ENCODE results near the gene COL1A1. TPM values are rescaled to one million over a fixed set of nuclear protein-coding genes. Genes with fewer than 3 reads are reported as not detected.

The COL1A1 gene
- polyA plus RNA-seq, 3 donors: not detected

GRCh38 chr17:50240851-50241250 lies 39.4 kb upstream of the COL1A1 start:
- no peaks in the 10 kb centered on the region for H3K4me1 Mint-ChIP-seq
- H3K79me2 ChIP-seq (ENCODE audit: insufficient read depth, low read length): no peaks in the 10 kb centered on the region
- no peak overlapping the region for H3K27ac Mint-ChIP-seq
- H3K27me3 Mint-ChIP-seq (ENCODE audit: low read depth in 3 of 3): peaks cover 10 to 22% (median 21%) of the 10 kb centered on the region in 3 donors
- intact Hi-C loops (cut with micrococcal nuclease): no loop called here
- peaks cover 2 to 3% of the 10 kb centered on the region in 2 donors for H3K27me3 ChIP-seq (ENCODE audit: control insufficient read depth in 2 of 2, insufficient read depth in 2 of 2, low read length in 2 of 2)
- H3K4me3 ChIP-seq (replicated peaks in 1 of 3; ENCODE audit: low read depth in 2 of 3, low read length in 3 of 3): no peak overlapping the region
- no peaks in the 10 kb centered on the region for H3K4me1 ChIP-seq (ENCODE audit: control insufficient read depth in 1 of 2, insufficient read depth in 2 of 2, low read length in 2 of 2)
- TF ChIP-seq, protein P1, sequence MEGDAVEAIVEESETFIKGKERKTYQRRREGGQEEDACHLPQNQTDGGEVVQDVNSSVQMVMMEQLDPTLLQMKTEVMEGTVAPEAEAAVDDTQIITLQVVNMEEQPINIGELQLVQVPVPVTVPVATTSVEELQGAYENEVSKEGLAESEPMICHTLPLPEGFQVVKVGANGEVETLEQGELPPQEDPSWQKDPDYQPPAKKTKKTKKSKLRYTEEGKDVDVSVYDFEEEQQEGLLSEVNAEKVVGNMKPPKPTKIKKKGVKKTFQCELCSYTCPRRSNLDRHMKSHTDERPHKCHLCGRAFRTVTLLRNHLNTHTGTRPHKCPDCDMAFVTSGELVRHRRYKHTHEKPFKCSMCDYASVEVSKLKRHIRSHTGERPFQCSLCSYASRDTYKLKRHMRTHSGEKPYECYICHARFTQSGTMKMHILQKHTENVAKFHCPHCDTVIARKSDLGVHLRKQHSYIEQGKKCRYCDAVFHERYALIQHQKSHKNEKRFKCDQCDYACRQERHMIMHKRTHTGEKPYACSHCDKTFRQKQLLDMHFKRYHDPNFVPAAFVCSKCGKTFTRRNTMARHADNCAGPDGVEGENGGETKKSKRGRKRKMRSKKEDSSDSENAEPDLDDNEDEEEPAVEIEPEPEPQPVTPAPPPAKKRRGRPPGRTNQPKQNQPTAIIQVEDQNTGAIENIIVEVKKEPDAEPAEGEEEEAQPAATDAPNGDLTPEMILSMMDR (IDR thresholded peaks at IDR 0.05): no peak
- peaks cover 0 to 4% (median 2%) of the 10 kb centered on the region in 7 donors for H3K9me3 Mint-ChIP-seq
- H2AFZ ChIP-seq (ENCODE audit: insufficient read depth, low read depth, low read length, poor library complexity, severe bottlenecking): no peak overlapping the region
- H3K36me3 ChIP-seq (replicated peaks in 1 of 2; ENCODE audit: control insufficient read depth in 1 of 2, insufficient read depth in 2 of 2, low read length in 2 of 2): no peaks in the 10 kb centered on the region
- no peak overlapping the region for H3K4me2 ChIP-seq (replicated peaks; ENCODE audit: extremely low read depth, low read length, poor library complexity, severe bottlenecking)
- no peak overlapping the region for H3K9ac ChIP-seq (ENCODE audit: insufficient read depth, low read length, poor library complexity, severe bottlenecking)
- no peak for DNase-seq
- no CpG with 5 or more reads among the region's 1 CpG for WGBS (ENCODE audit: insufficient coverage)
- H3K36me3 Mint-ChIP-seq: no peaks in the 10 kb centered on the region
- no peak overlapping the region for H3K4me3 Mint-ChIP-seq
- H3K9me3 ChIP-seq (replicated peaks in 1 of 2; ENCODE audit: control insufficient read depth in 1 of 2, insufficient read depth in 1 of 2, low read length in 2 of 2): no peaks in the 10 kb centered on the region
- no peak overlapping the region for H3K27ac ChIP-seq (ENCODE audit: low read depth in 1 of 2, low read length in 2 of 2)
- H4K20me1 ChIP-seq (ENCODE audit: insufficient read depth, low read length): no peaks in the 10 kb centered on the region

DNA sequence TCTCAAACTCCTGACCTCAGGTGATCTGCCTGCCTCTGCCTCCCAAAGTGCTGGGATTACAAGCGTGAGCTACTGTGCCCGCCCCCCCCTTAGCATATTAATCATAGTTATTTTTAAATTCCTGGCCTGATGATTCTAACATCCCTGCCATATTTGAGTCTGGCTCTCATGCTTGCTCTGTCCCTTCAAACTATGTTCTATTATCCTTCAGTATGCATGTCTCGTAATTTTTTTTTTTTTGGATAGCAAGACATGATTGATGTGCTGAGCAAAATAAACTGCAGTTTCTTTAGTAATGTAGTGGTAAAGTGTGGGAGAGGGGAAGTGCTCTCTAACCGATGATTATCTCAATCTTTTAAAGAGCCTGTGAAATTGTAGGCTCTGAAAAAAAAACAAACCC lies 38.5 kb upstream of the COL1A1 start:
- H3K4me1 ChIP-seq (ENCODE audit: control insufficient read depth in 1 of 2, insufficient read depth in 2 of 2, low read length in 2 of 2): no peaks in the 10 kb centered on the region
- H3K36me3 ChIP-seq (replicated peaks in 1 of 2; ENCODE audit: control insufficient read depth in 1 of 2, insufficient read depth in 2 of 2, low read length in 2 of 2): no peaks in the 10 kb centered on the region
- Mint-ChIP-seq H3K9me3 (peaks cover 0 to 10% (median 3%) of the 10 kb centered on the region in 7 donors), H3K4me1 (no peaks in the 10 kb centered on the region), H3K27me3 (ENCODE audit: low read depth in 3 of 3) (peaks cover 13 to 27% (median 24%) of the 10 kb centered on the region in 3 donors), H3K27ac (no peak overlapping the region), H3K36me3 (no peaks in the 10 kb centered on the region), H3K4me3 (no peak overlapping the region)
- no peak overlapping the region for H3K4me2 ChIP-seq (replicated peaks; ENCODE audit: extremely low read depth, low read length, poor library complexity, severe bottlenecking)
- no peak overlapping the region for H3K27ac ChIP-seq (ENCODE audit: low read depth in 1 of 2, low read length in 2 of 2)
- H3K4me3 ChIP-seq (replicated peaks in 1 of 3; ENCODE audit: low read depth in 2 of 3, low read length in 3 of 3): no peak overlapping the region
- H3K27me3 ChIP-seq (ENCODE audit: control insufficient read depth in 2 of 2, insufficient read depth in 2 of 2, low read length in 2 of 2): peaks cover 2 to 3% of the 10 kb centered on the region in 2 donors
- no peak overlapping the region for H3K9ac ChIP-seq (ENCODE audit: insufficient read depth, low read length, poor library complexity, severe bottlenecking)
- H2AFZ ChIP-seq (ENCODE audit: insufficient read depth, low read depth, low read length, poor library complexity, severe bottlenecking): no peak overlapping the region
- TF ChIP-seq, protein P1 (IDR thresholded peaks at IDR 0.05): no peak
- H3K79me2 ChIP-seq (ENCODE audit: insufficient read depth, low read length): no peaks in the 10 kb centered on the region
- peaks cover 0 to 1% of the 10 kb centered on the region in 2 donors for H3K9me3 ChIP-seq (replicated peaks in 1 of 2; ENCODE audit: control insufficient read depth in 1 of 2, insufficient read depth in 1 of 2, low read length in 2 of 2)
- no peak for DNase-seq
- WGBS (ENCODE audit: insufficient coverage): no CpG with 5 or more reads among the region's 4 CpGs
- no peaks in the 10 kb centered on the region for H4K20me1 ChIP-seq (ENCODE audit: insufficient read depth, low read length)
- intact Hi-C loops (cut with micrococcal nuclease): no loop called here

All from CD14-positive monocyte (primary cell).